Raji (cell line): ENCODE data around the gene SBK1.
"Not testable (repeated sequence)": the region's sequence is repeated elsewhere in the genome, so short reads cannot be mapped to it uniquely, and the experiment has no call there.

Experiments used
- POLR2A ChIP-seq: IDR thresholded peaks from 2 replicates; pipeline ENCODE4 v1.6.1; 2011; ENCODE audit warnings: low read depth, low read length, control low read depth; ENCODE audit not compliant: insufficient read depth

Gene SBK1

GRCh38 chr16:28313587-28313986, 21.3 kb downstream of the SBK1 start:
- TF ChIP-seq POLR2A = no peak

GRCh38 chr16:28316054-28316453, 23.7 kb downstream of the SBK1 start:
- TF ChIP-seq POLR2A = no peak

- no peak for TF ChIP-seq POLR2A
Measured at GRCh38 chr16:28317040-28317880, 24.9 kb downstream of the SBK1 start.

- no peak for TF ChIP-seq POLR2A
Measured at GRCh38 chr16:28318042-28318744, 25.9 kb downstream of the SBK1 start.

- TF ChIP-seq POLR2A = no peak
Measured at GRCh38 chr16:28319476-28320022, 27.2 kb downstream of the SBK1 start.

- TF ChIP-seq POLR2A = no peak
Measured at GRCh38 chr16:28320023-28320561, 27.8 kb downstream of the SBK1 start.

GRCh38 chr16:28320741-28321140, 28.4 kb downstream of the SBK1 start:
- TF ChIP-seq POLR2A = no peak

GRCh38 chr16:28321700-28322411, 29.5 kb downstream of the SBK1 start:
- TF ChIP-seq POLR2A = no peak

GRCh38 chr16:28324235-28324886, 32.0 kb downstream of the SBK1 start:
- TF ChIP-seq POLR2A = no peak

- no peak for TF ChIP-seq POLR2A
Measured at GRCh38 chr16:28324887-28325279, 32.6 kb downstream of the SBK1 start.

GRCh38 chr16:28326881-28327610, 34.7 kb downstream of the SBK1 start:
- TF ChIP-seq POLR2A = no peak

- TF ChIP-seq POLR2A = not testable (repeated sequence)
Measured at GRCh38 chr16:28363408-28363807, 71.1 kb downstream of the SBK1 start, which contains the start of gene NPIPB6. NPIPB6 (minus strand) TSS chr16:28363508; CDS start chr16:28362822, 686 bp downstream.
